DND-41 (cell line): ENCODE data around the gene PDE7B.

Source experiments
- CTCF ChIP-seq: IDR thresholded peaks from 2 replicates; pipeline ENCODE4 v1.5.1; 2012; ENCODE audit warnings: borderline replicate concordance, low read length, moderate library complexity, mild to moderate bottlenecking; ENCODE audit not compliant: poor library complexity, severe bottlenecking; ENCODE audit errors: extremely low read depth
- EZH2 ChIP-seq: IDR thresholded peaks from 3 replicates; pipeline ENCODE4 v1.6.1; 2012; ENCODE audit warnings: borderline replicate concordance, low read depth, mild to moderate bottlenecking, moderate library complexity, low read length, inconsistent platforms; ENCODE audit not compliant: severe bottlenecking

GRCh38 chr6:136035378-136036070, 184.0 kb downstream of the PDE7B start:
- no peak for TF ChIP-seq CTCF
- no peak for TF ChIP-seq EZH2
